ENCODE data around the gene BRCC3. TPM values are rescaled to one million over a fixed set of nuclear protein-coding genes. Genes with fewer than 3 reads are reported as not detected.

BRCC3 gene
- total and polyA plus RNA-seq, 2 experiments from 2014 or later: 8.1 to 27.1 TPM

- peak; percentile 25 for DNase-seq
- Histone ChIP-seq H3K27me3 (replicated peaks; ENCODE audit: insufficient read depth) (no peaks in the 10 kb centered on the region), H3K79me2 (ENCODE audit: insufficient read depth) (no peaks in the 10 kb centered on the region), H3K9ac (no peak overlapping the region), H3K9me3 (ENCODE audit: low read depth) (no peaks in the 10 kb centered on the region), H4K20me1 (ENCODE audit: insufficient read depth) (no peaks in the 10 kb centered on the region), H3K9me2 (ENCODE audit: insufficient read depth) (no peaks in the 10 kb centered on the region), H3K4me1 (ENCODE audit: insufficient read depth) (no peaks in the 10 kb centered on the region), H3K4me2 (ENCODE audit: unreplicated experiment) (no peak overlapping the region), H2AFZ (no peak overlapping the region), H3K36me3 (ENCODE audit: low read depth) (no peaks in the 10 kb centered on the region), H3K4me3 (no peak overlapping the region), H3K27ac (no peak overlapping the region), H3F3A (ENCODE audit: insufficient read depth) (no peaks in the 10 kb centered on the region)
- no peak for TF ChIP-seq EZH2phosphoT487 (IDR thresholded peaks at IDR 0.05; ENCODE audit: insufficient read depth, low read depth)
- no peak for TF ChIP-seq EZH2 (IDR thresholded peaks at IDR 0.05; ENCODE audit: insufficient read depth, poor library complexity, severe bottlenecking)
- in situ Hi-C loops (cut with MboI): no loop called here
- WGBS, 2 experiments (ENCODE audit: low coverage in 1 of 2, low lambda C conversion rate in 2 of 2, missing lambda C conversion rate in 2 of 2): 37 to 42% methylated on average over 6 to 7 of the region's 7 CpGs
Measured at GRCh38 chrX:155148724-155149537, 77.6 kb downstream of the BRCC3 start.

- no peak overlapping the region for H3K4me3 ChIP-seq
- H3F3A ChIP-seq (ENCODE audit: insufficient read depth): no peaks in the 10 kb centered on the region
- H3K9me3 ChIP-seq (ENCODE audit: low read depth): no peaks in the 10 kb centered on the region
- H3K4me1 ChIP-seq (ENCODE audit: insufficient read depth): no peaks in the 10 kb centered on the region
- no peaks in the 10 kb centered on the region for H4K20me1 ChIP-seq (ENCODE audit: insufficient read depth)
- no peak overlapping the region for H3K9ac ChIP-seq
- no peak for DNase-seq
- no peak for TF ChIP-seq EZH2phosphoT487 (IDR thresholded peaks at IDR 0.05; ENCODE audit: insufficient read depth, low read depth)
- no peak for TF ChIP-seq EZH2 (IDR thresholded peaks at IDR 0.05; ENCODE audit: insufficient read depth, poor library complexity, severe bottlenecking)
- no peak overlapping the region for H2AFZ ChIP-seq
- no peak overlapping the region for H3K4me2 ChIP-seq (ENCODE audit: unreplicated experiment)
- no peaks in the 10 kb centered on the region for H3K9me2 ChIP-seq (ENCODE audit: insufficient read depth)
- H3K27ac ChIP-seq: no peak overlapping the region
- 0 to 3% methylated on average over 2 of the region's 2 CpGs for WGBS, 2 experiments (ENCODE audit: low coverage in 1 of 2, low lambda C conversion rate in 2 of 2, missing lambda C conversion rate in 2 of 2)
- in situ Hi-C loops (cut with MboI): no loop called here
- no peaks in the 10 kb centered on the region for H3K36me3 ChIP-seq (ENCODE audit: low read depth)
- no peaks in the 10 kb centered on the region for H3K79me2 ChIP-seq (ENCODE audit: insufficient read depth)
- no peaks in the 10 kb centered on the region for H3K27me3 ChIP-seq (replicated peaks; ENCODE audit: insufficient read depth)
Measured at GRCh38 chrX:155169881-155170280, 98.6 kb downstream of the BRCC3 start.

Other genes starting within 250 kb of the BRCC3 start
- not detected in 2 replicates for gene SMIM9, start 236.8 kb upstream of the BRCC3 start, total RNA-seq (2014; rRNA removed; shearing (Covaris generic))
- not detected in 2 replicates for gene SMIM9, start 236.8 kb upstream of the BRCC3 start, polyA plus RNA-seq (2016; fragmentation: Nextera tagmentation; extraction: Ambion mirVana)
- gene F8A1, start 185.2 kb upstream of the BRCC3 start, total RNA-seq (2014; rRNA removed; shearing (Covaris generic)): 2.9 and 11.1 TPM in 2 replicates
- 18.9 and 23.4 TPM in 2 replicates for gene F8A1, start 185.2 kb upstream of the BRCC3 start, polyA plus RNA-seq (2016; fragmentation: Nextera tagmentation; extraction: Ambion mirVana)
- 1.6 and 4.1 TPM in 2 replicates for gene F8, start 48.8 kb upstream of the BRCC3 start, total RNA-seq (2014; rRNA removed; shearing (Covaris generic))
- gene F8, start 48.8 kb upstream of the BRCC3 start, polyA plus RNA-seq (2016; fragmentation: Nextera tagmentation; extraction: Ambion mirVana): 5.5 and 6.9 TPM in 2 replicates
- gene FUNDC2, start 44.7 kb upstream of the BRCC3 start, total RNA-seq (2014; rRNA removed; shearing (Covaris generic)): 35.2 and 41.0 TPM in 2 replicates
- gene FUNDC2, start 44.7 kb upstream of the BRCC3 start, polyA plus RNA-seq (2016; fragmentation: Nextera tagmentation; extraction: Ambion mirVana): 84.9 and 86.9 TPM in 2 replicates
- gene CMC4, start 372 bp upstream of the BRCC3 start, total RNA-seq (2014; rRNA removed; shearing (Covaris generic)): 11.8 and 19.7 TPM in 2 replicates
- 20.1 and 20.2 TPM in 2 replicates for gene CMC4, start 372 bp upstream of the BRCC3 start, polyA plus RNA-seq (2016; fragmentation: Nextera tagmentation; extraction: Ambion mirVana)
- 1.8 and 6.3 TPM in 2 replicates for gene MTCP1, start 372 bp upstream of the BRCC3 start, total RNA-seq (2014; rRNA removed; shearing (Covaris generic))
- gene MTCP1, start 372 bp upstream of the BRCC3 start, polyA plus RNA-seq (2016; fragmentation: Nextera tagmentation; extraction: Ambion mirVana): 23.5 and 25.8 TPM in 2 replicates
- 61.0 and 62.0 TPM in 2 replicates for gene VBP1, start 145.0 kb downstream of the BRCC3 start, total RNA-seq (2014; rRNA removed; shearing (Covaris generic))
- gene VBP1, start 145.0 kb downstream of the BRCC3 start, polyA plus RNA-seq (2016; fragmentation: Nextera tagmentation; extraction: Ambion mirVana): 72.7 and 75.2 TPM in 2 replicates
- gene RAB39B, start 193.0 kb downstream of the BRCC3 start, total RNA-seq (2014; rRNA removed; shearing (Covaris generic)): 2.0 and 3.1 TPM in 2 replicates
- 1.1 and 1.9 TPM in 2 replicates for gene RAB39B, start 193.0 kb downstream of the BRCC3 start, polyA plus RNA-seq (2016; fragmentation: Nextera tagmentation; extraction: Ambion mirVana)